ENCODE data around the gene LDOC1.

DNA sequence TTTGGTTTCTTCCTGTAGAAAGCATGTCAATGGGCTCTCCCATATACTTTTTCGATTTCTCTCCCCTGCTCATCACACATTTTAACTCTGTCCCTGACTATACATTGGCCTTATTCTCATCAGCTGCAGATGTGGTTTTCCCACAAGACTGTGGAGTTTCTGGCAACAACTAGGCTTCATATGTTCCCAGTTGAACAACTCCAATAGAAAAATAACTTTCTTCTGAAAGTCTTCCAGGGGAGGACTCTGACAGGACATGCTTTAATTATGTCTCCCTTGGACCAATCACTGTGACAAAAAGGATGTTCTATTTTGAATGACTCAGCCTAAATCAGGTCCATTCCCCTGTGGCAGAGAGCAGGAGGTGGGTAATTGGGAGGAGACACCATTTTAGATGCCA lies 37.3 kb upstream of the LDOC1 start:
- no peak for TF ChIP-seq GABPB1 (CRISPR knock-in tag; IDR thresholded peaks at IDR 0.05)
- no peak for TF ChIP-seq TOE1 (CRISPR knock-in tag; IDR thresholded peaks at IDR 0.05)
- TF ChIP-seq MEIS2 (CRISPR knock-in tag; IDR thresholded peaks at IDR 0.05), result no peak
- TF ChIP-seq SUZ12 (IDR thresholded peaks at IDR 0.05; ENCODE audit: low read depth, low read length), result no peak
- TF ChIP-seq ZNF567 (CRISPR knock-in tag; IDR thresholded peaks at IDR 0.05; ENCODE audit: borderline replicate concordance), result no peak
- TF ChIP-seq NFKBIZ (CRISPR knock-in tag; IDR thresholded peaks at IDR 0.05), result no peak
- no peak for TF ChIP-seq ZNF850 (CRISPR knock-in tag; conservative IDR thresholded peaks at IDR 0.05)
- no peak for TF ChIP-seq TAF1 (CRISPR knock-in tag; IDR thresholded peaks at IDR 0.05)
- no peak for TF ChIP-seq SIX1 (CRISPR knock-in tag; IDR thresholded peaks at IDR 0.05; ENCODE audit: borderline replicate concordance)
- TF ChIP-seq, protein P1, sequence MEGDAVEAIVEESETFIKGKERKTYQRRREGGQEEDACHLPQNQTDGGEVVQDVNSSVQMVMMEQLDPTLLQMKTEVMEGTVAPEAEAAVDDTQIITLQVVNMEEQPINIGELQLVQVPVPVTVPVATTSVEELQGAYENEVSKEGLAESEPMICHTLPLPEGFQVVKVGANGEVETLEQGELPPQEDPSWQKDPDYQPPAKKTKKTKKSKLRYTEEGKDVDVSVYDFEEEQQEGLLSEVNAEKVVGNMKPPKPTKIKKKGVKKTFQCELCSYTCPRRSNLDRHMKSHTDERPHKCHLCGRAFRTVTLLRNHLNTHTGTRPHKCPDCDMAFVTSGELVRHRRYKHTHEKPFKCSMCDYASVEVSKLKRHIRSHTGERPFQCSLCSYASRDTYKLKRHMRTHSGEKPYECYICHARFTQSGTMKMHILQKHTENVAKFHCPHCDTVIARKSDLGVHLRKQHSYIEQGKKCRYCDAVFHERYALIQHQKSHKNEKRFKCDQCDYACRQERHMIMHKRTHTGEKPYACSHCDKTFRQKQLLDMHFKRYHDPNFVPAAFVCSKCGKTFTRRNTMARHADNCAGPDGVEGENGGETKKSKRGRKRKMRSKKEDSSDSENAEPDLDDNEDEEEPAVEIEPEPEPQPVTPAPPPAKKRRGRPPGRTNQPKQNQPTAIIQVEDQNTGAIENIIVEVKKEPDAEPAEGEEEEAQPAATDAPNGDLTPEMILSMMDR (CRISPR knock-in tag; IDR thresholded peaks at IDR 0.05), result no peak
- TF ChIP-seq TARDBP (CRISPR knock-in tag; IDR thresholded peaks at IDR 0.05), result no peak
- no peak for TF ChIP-seq SETDB1 (CRISPR knock-in tag; IDR thresholded peaks at IDR 0.05; ENCODE audit: borderline replicate concordance)
- TF ChIP-seq, protein P2, sequence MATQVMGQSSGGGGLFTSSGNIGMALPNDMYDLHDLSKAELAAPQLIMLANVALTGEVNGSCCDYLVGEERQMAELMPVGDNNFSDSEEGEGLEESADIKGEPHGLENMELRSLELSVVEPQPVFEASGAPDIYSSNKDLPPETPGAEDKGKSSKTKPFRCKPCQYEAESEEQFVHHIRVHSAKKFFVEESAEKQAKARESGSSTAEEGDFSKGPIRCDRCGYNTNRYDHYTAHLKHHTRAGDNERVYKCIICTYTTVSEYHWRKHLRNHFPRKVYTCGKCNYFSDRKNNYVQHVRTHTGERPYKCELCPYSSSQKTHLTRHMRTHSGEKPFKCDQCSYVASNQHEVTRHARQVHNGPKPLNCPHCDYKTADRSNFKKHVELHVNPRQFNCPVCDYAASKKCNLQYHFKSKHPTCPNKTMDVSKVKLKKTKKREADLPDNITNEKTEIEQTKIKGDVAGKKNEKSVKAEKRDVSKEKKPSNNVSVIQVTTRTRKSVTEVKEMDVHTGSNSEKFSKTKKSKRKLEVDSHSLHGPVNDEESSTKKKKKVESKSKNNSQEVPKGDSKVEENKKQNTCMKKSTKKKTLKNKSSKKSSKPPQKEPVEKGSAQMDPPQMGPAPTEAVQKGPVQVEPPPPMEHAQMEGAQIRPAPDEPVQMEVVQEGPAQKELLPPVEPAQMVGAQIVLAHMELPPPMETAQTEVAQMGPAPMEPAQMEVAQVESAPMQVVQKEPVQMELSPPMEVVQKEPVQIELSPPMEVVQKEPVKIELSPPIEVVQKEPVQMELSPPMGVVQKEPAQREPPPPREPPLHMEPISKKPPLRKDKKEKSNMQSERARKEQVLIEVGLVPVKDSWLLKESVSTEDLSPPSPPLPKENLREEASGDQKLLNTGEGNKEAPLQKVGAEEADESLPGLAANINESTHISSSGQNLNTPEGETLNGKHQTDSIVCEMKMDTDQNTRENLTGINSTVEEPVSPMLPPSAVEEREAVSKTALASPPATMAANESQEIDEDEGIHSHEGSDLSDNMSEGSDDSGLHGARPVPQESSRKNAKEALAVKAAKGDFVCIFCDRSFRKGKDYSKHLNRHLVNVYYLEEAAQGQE (IDR thresholded peaks at IDR 0.05; ENCODE audit: borderline replicate concordance in 1 of 2, low read depth in 1 of 2, low read length in 2 of 2), result no peak
- no peak for TF ChIP-seq EZH2 (conservative IDR thresholded peaks at IDR 0.05; ENCODE audit: low read depth, low read length)

All from HepG2 (cell line).